Forelimb muscle (tissue), 1 donor: ENCODE results near the gene HLA-DOB. TPM values are rescaled to one million over a fixed set of nuclear protein-coding genes. Genes with fewer than 3 reads are reported as not detected.

Experiments used
- DNase-seq: peaks from one replicate; pipeline ENCODE4 v3.0.0-alpha.2; 2013; ENCODE audit warnings: low read depth
- polyA plus RNA-seq: library from polyadenylated mRNA; unstranded; fragments of 120-200 nt; gene quantifications from one replicate; pipeline ENCODE4 v1.2.1, GENCODE V29; 2013; ENCODE audit not compliant: insufficient read length

HLA-DOB gene
- polyA plus RNA-seq: 0.30 TPM

- DNase-seq: no peak
Measured at GRCh38 chr6:32816746-32817204, at the start of gene HLA-DOB. Gene HLA-DOB, minus strand, starts transcription at chr6:32817002. Its CDS starts 51 bp downstream, at chr6:32816951.

GRCh38 chr6:32865724-32866443, 49.1 kb upstream of the HLA-DOB start:
- no peak for DNase-seq

GRCh38 chr6:32862725-32863124, 45.9 kb upstream of the HLA-DOB start:
- DNase-seq: no peak

GRCh38 chr6:32860674-32861073, 43.9 kb upstream of the HLA-DOB start:
- DNase-seq: no peak

GRCh38 chr6:32858194-32858593, 41.4 kb upstream of the HLA-DOB start:
- DNase-seq: no peak

- DNase-seq: no peak
Measured at GRCh38 chr6:32857156-32857891, 40.5 kb upstream of the HLA-DOB start.

GRCh38 chr6:32855467-32856174, 38.8 kb upstream of the HLA-DOB start:
- no peak for DNase-seq

- no peak for DNase-seq
Measured at GRCh38 chr6:32854376-32855178, 37.8 kb upstream of the HLA-DOB start.

- DNase-seq: peak; percentile 88
Measured at GRCh38 chr6:32853541-32854375, 37.0 kb upstream of the HLA-DOB start, which contains the start of the genes PSMB9 and TAP1. Gene PSMB9, plus strand, starts transcription at chr6:32854192. Its CDS starts 38 bp downstream, at chr6:32854230. Gene TAP1, minus strand, starts transcription at chr6:32853704. Its CDS starts 68 bp downstream, at chr6:32853636.

- DNase-seq: no peak
Measured at GRCh38 chr6:32852844-32853540, 36.2 kb upstream of the HLA-DOB start.

- DNase-seq: no peak
Measured at GRCh38 chr6:32852018-32852843, 35.4 kb upstream of the HLA-DOB start.

GRCh38 chr6:32851025-32851424, 34.2 kb upstream of the HLA-DOB start:
- DNase-seq: no peak

- no peak for DNase-seq
Measured at GRCh38 chr6:32849126-32849525, 32.3 kb upstream of the HLA-DOB start.

- no peak for DNase-seq
Measured at GRCh38 chr6:32847795-32848194, 31.0 kb upstream of the HLA-DOB start.

- DNase-seq: no peak
Measured at GRCh38 chr6:32847004-32847403, 30.2 kb upstream of the HLA-DOB start.

GRCh38 chr6:32845384-32845884, 28.6 kb upstream of the HLA-DOB start:
- DNase-seq: no peak

GRCh38 chr6:32844839-32845383, 28.1 kb upstream of the HLA-DOB start:
- DNase-seq: no peak
